Pulmonary artery endothelial cell (primary cell): ENCODE data around the gene TAF7L. TPM values are rescaled to one million over a fixed set of nuclear protein-coding genes. Genes with fewer than 3 reads are reported as not detected.
A peak's percentile ranks its signal among the peaks of the same experiment; 100 is the strongest.

ENCODE experiments used
- DNase-seq: peaks from one replicate; pipeline ENCODE4 v3.0.0-alpha.2; 2011; ENCODE audit warnings: low read depth, low spot score
- total RNA-seq: library from RNA; depleted of rRNA; stranded (reverse); fragments of >200 nt; gene quantifications from 2 replicates; pipeline ENCODE4 v1.2.3, GENCODE V29; 2014

Gene TAF7L
- total RNA-seq, 1 donor from 2014 or later = 1.2 TPM

- DNase-seq = no peak
Measured at GRCh38 chrX:101223226-101223625, 67.9 kb downstream of the TAF7L start.

GRCh38 chrX:101220662-101221260 lies 70.4 kb downstream of the TAF7L start:
- no peak for DNase-seq

- no peak for DNase-seq
Measured at GRCh38 chrX:101219864-101220346, 71.2 kb downstream of the TAF7L start.

- peak; percentile 5 for DNase-seq
Measured at GRCh38 chrX:101219116-101219863, 71.8 kb downstream of the TAF7L start, which contains the start of gene DRP2. DRP2 (plus strand) TSS chrX:101219786; CDS start chrX:101231648, 11,862 bp downstream.

Other genes starting within 250 kb of the TAF7L start
- gene TRMT2B, start 239.2 kb downstream of the TAF7L start, total RNA-seq = 24.3 and 30.8 TPM in 2 replicates
- 3.1 and 9.1 TPM in 2 replicates for gene TMEM35A, start 212.5 kb downstream of the TAF7L start, total RNA-seq
- gene CENPI, start 193.1 kb downstream of the TAF7L start, total RNA-seq = 25.2 and 44.7 TPM in 2 replicates
- 0.13 and 0.18 TPM in 2 replicates for gene DRP2, start 71.5 kb downstream of the TAF7L start, total RNA-seq
- 4.8 and 5.7 TPM in 2 replicates for gene TIMM8A, start 57.4 kb upstream of the TAF7L start, total RNA-seq
- 0.07 TPM in 1 of 2 replicates, not detected in the other for gene BTK, start 94.9 kb upstream of the TAF7L start, total RNA-seq
- gene RPL36A, start 99.7 kb upstream of the TAF7L start, total RNA-seq = 735 and 865 TPM in 2 replicates
- gene GLA, start 116.6 kb upstream of the TAF7L start, total RNA-seq = 25.8 and 36.7 TPM in 2 replicates
- gene HNRNPH2, start 116.9 kb upstream of the TAF7L start, total RNA-seq = 102 and 106 TPM in 2 replicates
- 4.6 and 6.4 TPM in 2 replicates for gene ARMCX4, start 194.1 kb upstream of the TAF7L start, total RNA-seq